ENCODE data around the gene BMP2K.
A peak's percentile ranks its signal among the peaks of the same experiment; 100 is the strongest.

The BMP2K gene

GRCh38 chr4:78776079-78776728, at the start of gene BMP2K:
BMP2K (plus strand) TSS chr4:78776350; CDS start chr4:78776544, 194 bp downstream.
- DNase-seq: peak; percentile 83

- no peak for DNase-seq
Observed at GRCh38 chr4:78726546-78726945, 49.6 kb upstream of the BMP2K start.

- DNase-seq: no peak
Observed at GRCh38 chr4:78732332-78733104, 43.6 kb upstream of the BMP2K start.

- DNase-seq: no peak
Observed at GRCh38 chr4:78734441-78735162, 41.5 kb upstream of the BMP2K start.

GRCh38 chr4:78735697-78736096, 40.5 kb upstream of the BMP2K start:
- no peak for DNase-seq

- DNase-seq: no peak
Observed at GRCh38 chr4:78737035-78737434, 39.1 kb upstream of the BMP2K start.

- DNase-seq: no peak
Observed at GRCh38 chr4:78737973-78738372, 38.2 kb upstream of the BMP2K start.

GRCh38 chr4:78742300-78742699, 33.9 kb upstream of the BMP2K start:
- DNase-seq: no peak

- no peak for DNase-seq
Observed at GRCh38 chr4:78747475-78747922, 28.7 kb upstream of the BMP2K start.

GRCh38 chr4:78748381-78748780, 27.8 kb upstream of the BMP2K start:
- DNase-seq: no peak

GRCh38 chr4:78749258-78749971, 26.7 kb upstream of the BMP2K start:
- DNase-seq: no peak

- DNase-seq: no peak
Observed at GRCh38 chr4:78749972-78750727, 26.0 kb upstream of the BMP2K start.

- DNase-seq: no peak
Observed at GRCh38 chr4:78753091-78753490, 23.1 kb upstream of the BMP2K start.

- DNase-seq: no peak
Observed at GRCh38 chr4:78754872-78755271, 21.3 kb upstream of the BMP2K start.

GRCh38 chr4:78756137-78756536, 20.0 kb upstream of the BMP2K start:
- DNase-seq: no peak

- DNase-seq: no peak
Observed at GRCh38 chr4:78756776-78757175, 19.4 kb upstream of the BMP2K start.

- no peak for DNase-seq
Observed at GRCh38 chr4:78757574-78757973, 18.6 kb upstream of the BMP2K start.

GRCh38 chr4:78758085-78758484, 18.1 kb upstream of the BMP2K start:
- no peak for DNase-seq

- no peak for DNase-seq
Observed at GRCh38 chr4:78762529-78762928, 13.6 kb upstream of the BMP2K start.

GRCh38 chr4:78763251-78763650, 12.9 kb upstream of the BMP2K start:
- no peak for DNase-seq

- DNase-seq: no peak
Observed at GRCh38 chr4:78763763-78764387, 12.3 kb upstream of the BMP2K start.

- no peak for DNase-seq
Observed at GRCh38 chr4:78764498-78764961, 11.6 kb upstream of the BMP2K start.

Measured in NCI-H1092 treated with DMSO at 0.1 percent for 48 hours (cell line).